HEK293T (cell line): ENCODE results near the gene QSOX2.

Experiments used
- ELF4 ChIP-seq: fragments of 450-650 bp; IDR thresholded peaks from 2 replicates; pipeline ENCODE4 v1.6.1; 2017; ENCODE audit warnings: antibody characterized with exemption
- FOXA1 ChIP-seq: fragments of 450-650 bp; IDR thresholded peaks from 2 replicates; pipeline ENCODE4 v1.6.1; 2016; ENCODE audit warnings: mild to moderate bottlenecking
- FOXK2 ChIP-seq: fragments of 450-650 bp; IDR thresholded peaks from 2 replicates; pipeline ENCODE4 v1.6.1; 2016; ENCODE audit warnings: mild to moderate bottlenecking
- FOXM1 ChIP-seq: fragments of 450-650 bp; IDR thresholded peaks from 2 replicates; pipeline ENCODE4 v1.6.1; 2017; ENCODE audit warnings: mild to moderate bottlenecking, borderline replicate concordance
- HDGF ChIP-seq: fragments of 450-650 bp; IDR thresholded peaks from 2 replicates; pipeline ENCODE4 v1.6.1; 2017; ENCODE audit warnings: antibody characterized with exemption, borderline replicate concordance
- LEF1 ChIP-seq: fragments of 450-650 bp; IDR thresholded peaks from 2 replicates; pipeline ENCODE4 v1.6.1; 2017; ENCODE audit warnings: mild to moderate bottlenecking, borderline replicate concordance
- NFRKB ChIP-seq: fragments of 450-650 bp; IDR thresholded peaks from 2 replicates; pipeline ENCODE4 v1.6.1; 2016; ENCODE audit warnings: mild to moderate bottlenecking, moderate library complexity
- SP1 ChIP-seq: fragments of 450-650 bp; IDR thresholded peaks from 2 replicates; pipeline ENCODE4 v1.6.1; 2017
- SUZ12 ChIP-seq: fragments of 450-650 bp; IDR thresholded peaks from 2 replicates; pipeline ENCODE4 v1.6.1; 2016; ENCODE audit warnings: mild to moderate bottlenecking
- TARDBP ChIP-seq: fragments of 450-650 bp; IDR thresholded peaks from 2 replicates; pipeline ENCODE4 v1.6.1; 2016
- ZNF384 ChIP-seq: fragments of 450-650 bp; IDR thresholded peaks from 2 replicates; pipeline ENCODE4 v1.6.1; 2016
- TF ChIP-seq, protein P1 (sequence below): fragments of 450-650 bp; IDR thresholded peaks from 2 replicates; pipeline ENCODE4 v1.6.1; 2016

DNA sequence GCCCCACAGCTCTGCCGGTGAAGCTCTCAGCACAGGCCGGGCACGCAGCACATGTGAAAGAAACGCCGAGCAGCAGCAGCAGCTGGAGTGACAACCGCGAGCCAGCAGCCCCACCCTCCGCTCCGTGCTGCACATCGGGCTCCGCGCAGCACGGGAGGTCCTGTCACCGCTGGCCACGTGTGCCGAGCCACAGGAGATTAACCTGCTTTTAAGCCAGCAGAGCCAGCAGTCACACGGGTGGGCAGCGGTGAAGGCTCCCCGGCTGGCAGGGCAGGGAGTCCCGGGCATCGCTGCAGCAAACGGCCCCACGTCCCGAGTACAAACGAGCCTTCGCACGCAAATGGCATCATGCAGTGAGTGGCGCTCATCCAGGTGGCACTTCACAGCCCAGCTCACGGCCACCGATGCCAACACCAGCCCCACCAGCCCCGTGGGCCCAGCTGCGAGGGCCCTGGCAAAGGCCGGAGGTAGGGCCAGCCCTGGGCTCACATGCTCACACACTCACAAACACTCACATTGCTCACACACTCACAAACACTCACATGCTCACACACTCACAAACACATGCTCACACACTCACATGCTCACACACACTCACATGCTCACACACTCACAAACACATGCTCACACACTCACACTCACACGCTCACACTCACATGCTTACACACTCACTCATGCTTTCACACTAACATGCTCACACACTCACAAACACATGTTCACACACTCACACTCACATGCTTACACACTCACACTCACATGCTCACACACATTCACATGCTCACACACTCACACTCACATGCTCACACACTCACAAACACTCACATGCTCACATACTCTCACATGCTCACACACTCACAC lies 47.2 kb upstream of the QSOX2 start:
- TF ChIP-seq SP1 (no peak), FOXK2 (no peak), FOXM1 (no peak), FOXA1 (no peak), ELF4 (no peak), SUZ12 (no peak), ZNF384 (no peak), TARDBP (no peak), NFRKB (no peak), LEF1 (no peak), HDGF (no peak)
- TF ChIP-seq, protein P1, sequence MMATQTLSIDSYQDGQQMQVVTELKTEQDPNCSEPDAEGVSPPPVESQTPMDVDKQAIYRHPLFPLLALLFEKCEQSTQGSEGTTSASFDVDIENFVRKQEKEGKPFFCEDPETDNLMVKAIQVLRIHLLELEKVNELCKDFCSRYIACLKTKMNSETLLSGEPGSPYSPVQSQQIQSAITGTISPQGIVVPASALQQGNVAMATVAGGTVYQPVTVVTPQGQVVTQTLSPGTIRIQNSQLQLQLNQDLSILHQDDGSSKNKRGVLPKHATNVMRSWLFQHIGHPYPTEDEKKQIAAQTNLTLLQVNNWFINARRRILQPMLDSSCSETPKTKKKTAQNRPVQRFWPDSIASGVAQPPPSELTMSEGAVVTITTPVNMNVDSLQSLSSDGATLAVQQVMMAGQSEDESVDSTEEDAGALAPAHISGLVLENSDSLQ = no peak
